Measurements from ENCODE around the gene TESPA1. TPM values are rescaled to one million over a fixed set of nuclear protein-coding genes. Genes with fewer than 3 reads are reported as not detected.
A peak's percentile ranks its signal among the peaks of the same experiment; 100 is the strongest.

Gene TESPA1
- total and polyA plus RNA-seq, 2 donors (not counting 1 experiment from before 2014, with no cell fraction given), result not detected

GRCh38 chr12:54954228-54954627 lies 30.3 kb downstream of the TESPA1 start:
- H3K9me3 ChIP-seq (ENCODE audit: control insufficient read depth, insufficient read depth, low read depth, low read length), result no peaks in the 10 kb centered on the region
- no peaks in the 10 kb centered on the region for H3K27me3 ChIP-seq (ENCODE audit: control insufficient read depth, insufficient read depth, low read length)
- no peak overlapping the region for H2AFZ ChIP-seq (ENCODE audit: low read length)
- no peaks in the 10 kb centered on the region for H3K36me3 ChIP-seq (ENCODE audit: control insufficient read depth, insufficient read depth, low read length)
- DNase-seq (ENCODE audit: low read depth in 2 of 2), result no peak
- no peaks in the 10 kb centered on the region for H4K20me1 ChIP-seq (ENCODE audit: control insufficient read depth, extremely low read depth, insufficient read depth, low read length)
- H3K27ac ChIP-seq (ENCODE audit: insufficient read depth, low read length), result no peak overlapping the region
- H3K4me3 ChIP-seq (replicated peaks in 1 of 4; ENCODE audit: control extremely low read depth in 1 of 4, insufficient read depth in 1 of 4, low read depth in 3 of 4, low read length in 4 of 4), result no peak overlapping the region
- no peaks in the 10 kb centered on the region for H3K79me2 ChIP-seq (ENCODE audit: control insufficient read depth, insufficient read depth, low read length)
- H3K4me1 ChIP-seq (ENCODE audit: control insufficient read depth, extremely low read depth, insufficient read depth, low read length), result no peaks in the 10 kb centered on the region
- no peak overlapping the region for H3K9ac ChIP-seq (ENCODE audit: insufficient read depth, low read length)
- TF ChIP-seq EZH2 (IDR thresholded peaks at IDR 0.05; ENCODE audit: low read length, missing control alignments) (no peak), CTCF (conservative IDR thresholded peaks at IDR 0.05 in 1 of 2, IDR thresholded peaks at IDR 0.05 in 1 of 2; ENCODE audit: low read depth in 1 of 2, low read length in 2 of 2) (no peak)
- H3K4me2 ChIP-seq (ENCODE audit: extremely low read depth, insufficient read depth, low read length), result no peak overlapping the region

GRCh38 chr12:54950071-54950727 lies 34.4 kb downstream of the TESPA1 start:
- Histone ChIP-seq H3K27ac (ENCODE audit: insufficient read depth, low read length) (no peak overlapping the region), H3K9ac (ENCODE audit: insufficient read depth, low read length) (no peak overlapping the region), H3K9me3 (ENCODE audit: control insufficient read depth, insufficient read depth, low read depth, low read length) (no peaks in the 10 kb centered on the region), H3K4me3 (replicated peaks in 1 of 4; ENCODE audit: control extremely low read depth in 1 of 4, insufficient read depth in 1 of 4, low read depth in 3 of 4, low read length in 4 of 4) (no peak overlapping the region), H3K4me2 (ENCODE audit: extremely low read depth, insufficient read depth, low read length) (no peak overlapping the region), H2AFZ (ENCODE audit: low read length) (no peak overlapping the region), H3K27me3 (ENCODE audit: control insufficient read depth, insufficient read depth, low read length) (no peaks in the 10 kb centered on the region), H3K79me2 (ENCODE audit: control insufficient read depth, insufficient read depth, low read length) (no peaks in the 10 kb centered on the region), H3K4me1 (ENCODE audit: control insufficient read depth, extremely low read depth, insufficient read depth, low read length) (no peaks in the 10 kb centered on the region), H3K36me3 (ENCODE audit: control insufficient read depth, insufficient read depth, low read length) (no peaks in the 10 kb centered on the region), H4K20me1 (ENCODE audit: control insufficient read depth, extremely low read depth, insufficient read depth, low read length) (no peaks in the 10 kb centered on the region)
- TF ChIP-seq CTCF (conservative IDR thresholded peaks at IDR 0.05 in 1 of 2, IDR thresholded peaks at IDR 0.05 in 1 of 2; ENCODE audit: low read depth in 1 of 2, low read length in 2 of 2), result no peak
- TF ChIP-seq EZH2 (IDR thresholded peaks at IDR 0.05; ENCODE audit: low read length, missing control alignments), result no peak
- peak in 1 of 2 donors; percentile 3 for DNase-seq (ENCODE audit: low read depth in 2 of 2)

- Histone ChIP-seq H3K9ac (ENCODE audit: insufficient read depth, low read length) (no peak overlapping the region), H3K4me2 (ENCODE audit: extremely low read depth, insufficient read depth, low read length) (no peak overlapping the region), H4K20me1 (ENCODE audit: control insufficient read depth, extremely low read depth, insufficient read depth, low read length) (no peaks in the 10 kb centered on the region), H3K9me3 (ENCODE audit: control insufficient read depth, insufficient read depth, low read depth, low read length) (no peaks in the 10 kb centered on the region), H3K79me2 (ENCODE audit: control insufficient read depth, insufficient read depth, low read length) (no peaks in the 10 kb centered on the region), H2AFZ (ENCODE audit: low read length) (no peak overlapping the region), H3K27ac (ENCODE audit: insufficient read depth, low read length) (no peak overlapping the region), H3K4me3 (replicated peaks in 1 of 4; ENCODE audit: control extremely low read depth in 1 of 4, insufficient read depth in 1 of 4, low read depth in 3 of 4, low read length in 4 of 4) (no peak overlapping the region), H3K36me3 (ENCODE audit: control insufficient read depth, insufficient read depth, low read length) (no peaks in the 10 kb centered on the region), H3K4me1 (ENCODE audit: control insufficient read depth, extremely low read depth, insufficient read depth, low read length) (no peaks in the 10 kb centered on the region), H3K27me3 (ENCODE audit: control insufficient read depth, insufficient read depth, low read length) (no peaks in the 10 kb centered on the region)
- DNase-seq (ENCODE audit: low read depth in 2 of 2), result no peak
- no peak for TF ChIP-seq CTCF (conservative IDR thresholded peaks at IDR 0.05 in 1 of 2, IDR thresholded peaks at IDR 0.05 in 1 of 2; ENCODE audit: low read depth in 1 of 2, low read length in 2 of 2)
- no peak for TF ChIP-seq EZH2 (IDR thresholded peaks at IDR 0.05; ENCODE audit: low read length, missing control alignments)
Observed at GRCh38 chr12:54949073-54949711, 35.4 kb downstream of the TESPA1 start.

All from fibroblast of lung (primary cell).